Body of pancreas (tissue), 4 donors: ENCODE results near the gene ENAH. TPM values are rescaled to one million over a fixed set of nuclear protein-coding genes. Genes with fewer than 3 reads are reported as not detected.

ENCODE experiments used
- ATAC-seq: fragments of 150-250 bp; one replicate; pipeline ENCODE4 v1.9.1; 2016
- DNase-seq, 4 donors: peaks; one replicate each; pipeline ENCODE4 v3.0.0-alpha.2; 2019
- H3K27ac ChIP-seq, 4 donors: fragments of 200-600 bp; sonication (generic); 1 replicate in 3 of 4; 2 replicates in 1 of 4; pipeline versions ENCODE4 v1.5.1 to v1.6.1; 2016 to 2019; ENCODE audit warnings: mild to moderate bottlenecking in 1 of 4, mixed read lengths in 1 of 4, moderate library complexity in 1 of 4
- H3K27me3 ChIP-seq, 2 donors: fragments of 200-600 bp; sonication (generic); one replicate each; pipeline ENCODE4 v1.6.0; 2016; ENCODE audit warnings: mild to moderate bottlenecking in 1 of 2
- H3K36me3 ChIP-seq, 2 donors: fragments of 200-600 bp; sonication (generic); replicated peaks in 1 of 2; 2 replicates each; pipeline ENCODE4 v1.5.1; 2016; ENCODE audit warnings: low read depth in 2 of 2; ENCODE audit not compliant: insufficient read depth in 1 of 2
- H3K4me1 ChIP-seq: fragments of 200-600 bp; sonication (generic); one replicate; pipeline ENCODE4 v1.6.0; 2016
- H3K4me3 ChIP-seq, 2 donors: fragments of 200-600 bp; sonication (generic); 1 replicate in 1 of 2; 2 replicates in 1 of 2; pipeline ENCODE4 v1.5.1; 2016 to 2019
- H3K9me3 ChIP-seq, 3 donors: fragments of 200-600 bp; sonication (generic); 1 replicate in 2 of 3; 2 replicates in 1 of 3; pipeline ENCODE4 v1.5.1; 2016
- POLR2A ChIP-seq, 3 donors: fragments of 450-650 bp; IDR thresholded peaks; one replicate each; pipeline ENCODE4 v1.6.1; 2016; ENCODE audit warnings: antibody characterized with exemption in 3 of 3, mild to moderate bottlenecking in 2 of 3
- WGBS, 2 donors: methylation state at CpG; one replicate each; pipeline ENCODE4 v1.1.5; 2017; 5-methylcytosine and 5-hydroxymethylcytosine counted together
- intact Hi-C: fragments of 100-400 bp; cut with DNase I; formaldehyde crosslinking; loops from one replicate; pipeline ENCODE4 v1.15.1; 2023
- total RNA-seq, 2 donors: library from RNA; depleted of rRNA; stranded (reverse); fragments of >200 nt; gene quantifications; one replicate each; pipeline ENCODE4 v1.1.0, GENCODE V29; 2016
- TF ChIP-seq, protein P1 (sequence below), 7 experiments: fragments of 450-650 bp in 4 of 7; fragments of 200-600 bp in 3 of 7; sonication (generic) in 3 of 7; IDR thresholded peaks; one replicate each; pipeline ENCODE4 v1.5.1; 2016 to 2019; ENCODE audit warnings: antibody characterized with exemption in 7 of 7

ENAH gene
- total RNA-seq, 2 donors from 2014 or later, result 21.1 to 28.8 TPM

GRCh38 chr1:225524570-225524969, 128.4 kb downstream of the ENAH start:
- H3K27me3 ChIP-seq, result no peaks in the 10 kb centered on the region
- no peak overlapping the region for H3K27ac ChIP-seq
- DNase-seq, result no peak
- no peak for TF ChIP-seq POLR2A (IDR thresholded peaks at IDR 0.05)
- TF ChIP-seq, protein P1, sequence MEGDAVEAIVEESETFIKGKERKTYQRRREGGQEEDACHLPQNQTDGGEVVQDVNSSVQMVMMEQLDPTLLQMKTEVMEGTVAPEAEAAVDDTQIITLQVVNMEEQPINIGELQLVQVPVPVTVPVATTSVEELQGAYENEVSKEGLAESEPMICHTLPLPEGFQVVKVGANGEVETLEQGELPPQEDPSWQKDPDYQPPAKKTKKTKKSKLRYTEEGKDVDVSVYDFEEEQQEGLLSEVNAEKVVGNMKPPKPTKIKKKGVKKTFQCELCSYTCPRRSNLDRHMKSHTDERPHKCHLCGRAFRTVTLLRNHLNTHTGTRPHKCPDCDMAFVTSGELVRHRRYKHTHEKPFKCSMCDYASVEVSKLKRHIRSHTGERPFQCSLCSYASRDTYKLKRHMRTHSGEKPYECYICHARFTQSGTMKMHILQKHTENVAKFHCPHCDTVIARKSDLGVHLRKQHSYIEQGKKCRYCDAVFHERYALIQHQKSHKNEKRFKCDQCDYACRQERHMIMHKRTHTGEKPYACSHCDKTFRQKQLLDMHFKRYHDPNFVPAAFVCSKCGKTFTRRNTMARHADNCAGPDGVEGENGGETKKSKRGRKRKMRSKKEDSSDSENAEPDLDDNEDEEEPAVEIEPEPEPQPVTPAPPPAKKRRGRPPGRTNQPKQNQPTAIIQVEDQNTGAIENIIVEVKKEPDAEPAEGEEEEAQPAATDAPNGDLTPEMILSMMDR (IDR thresholded peaks at IDR 0.05), result no peak
- no peaks in the 10 kb centered on the region for H3K9me3 ChIP-seq
- no peak for ATAC-seq
- no peak overlapping the region for H3K4me3 ChIP-seq
- 80 to 84% methylated on average over 6 of the region's 6 CpGs for WGBS, 2 donors
- H3K4me1 ChIP-seq, result peaks cover 15% of the 10 kb centered on the region
- intact Hi-C loops, result no loop called here
- no peaks in the 10 kb centered on the region for H3K36me3 ChIP-seq

- Histone ChIP-seq H3K27ac (no peak overlapping the region), H3K27me3 (no peaks in the 10 kb centered on the region), H3K4me1 (peaks cover 15% of the 10 kb centered on the region), H3K9me3 (no peaks in the 10 kb centered on the region), H3K36me3 (peaks cover 0 to 2% of the 10 kb centered on the region in 2 donors), H3K4me3 (no peak overlapping the region)
- WGBS, 2 donors, result 63 to 65% methylated on average over 4 of the region's 4 CpGs
- intact Hi-C loops, result no loop called here
- ATAC-seq (no peak), DNase-seq (no peak)
- no peak for TF ChIP-seq POLR2A (IDR thresholded peaks at IDR 0.05)
- TF ChIP-seq, protein P1 (IDR thresholded peaks at IDR 0.05), result no peak
Observed at GRCh38 chr1:225523263-225523950, 129.5 kb downstream of the ENAH start.

DNA sequence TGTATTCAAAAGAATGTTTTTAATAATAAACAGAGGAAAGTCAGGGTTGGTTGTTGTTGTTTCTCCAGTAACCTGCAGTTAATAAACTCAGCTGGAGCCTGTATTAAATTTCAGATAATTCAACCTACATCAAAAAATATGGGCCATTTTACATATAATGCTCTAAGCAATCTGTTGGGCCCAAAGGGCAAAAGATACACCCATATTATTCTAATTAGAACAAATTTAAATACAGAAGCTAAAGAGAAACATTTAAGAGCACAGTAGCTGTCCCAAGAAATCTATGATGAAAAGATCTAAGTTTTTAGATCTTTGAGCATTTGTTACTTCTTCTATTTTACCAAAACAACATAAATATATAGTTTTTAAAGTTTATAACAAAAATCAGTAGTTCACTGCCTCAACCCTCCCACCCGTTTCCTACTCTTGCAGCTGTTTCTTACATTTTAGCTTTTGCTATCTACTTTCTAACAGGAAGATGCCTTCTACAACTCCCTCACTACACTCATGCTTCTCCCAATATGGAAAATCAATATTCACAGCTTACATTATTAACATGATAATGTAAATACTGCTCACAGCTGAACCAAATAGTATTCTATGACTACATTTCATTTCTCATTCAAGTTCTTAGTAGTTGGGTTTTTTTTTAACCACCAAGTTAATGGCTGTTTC, 130.2 kb downstream of the ENAH start:
- no peak overlapping the region for H3K4me3 ChIP-seq
- peaks cover 15% of the 10 kb centered on the region for H3K4me1 ChIP-seq
- intact Hi-C loops, result no loop called here
- H3K27ac ChIP-seq, result no peak overlapping the region
- 81 to 90% methylated on average over 1 of the region's 1 CpG for WGBS, 2 donors
- peaks cover 0 to 2% of the 10 kb centered on the region in 2 donors for H3K36me3 ChIP-seq
- no peak for ATAC-seq
- H3K9me3 ChIP-seq, result no peaks in the 10 kb centered on the region
- no peaks in the 10 kb centered on the region for H3K27me3 ChIP-seq
- TF ChIP-seq, protein P1 (IDR thresholded peaks at IDR 0.05), result no peak
- no peak for TF ChIP-seq POLR2A (IDR thresholded peaks at IDR 0.05)
- DNase-seq, result no peak

- DNase-seq (no peak), ATAC-seq (no peak)
- no peak for TF ChIP-seq POLR2A (IDR thresholded peaks at IDR 0.05)
- TF ChIP-seq, protein P1 (IDR thresholded peaks at IDR 0.05), result no peak
- H3K9me3 ChIP-seq, result no peaks in the 10 kb centered on the region
- no peaks in the 10 kb centered on the region for H3K27me3 ChIP-seq
- 90% methylated on average over 7 of the region's 7 CpGs for WGBS, 2 donors
- intact Hi-C loops, result no loop called here
- no peak overlapping the region for H3K27ac ChIP-seq
- no peak overlapping the region for H3K4me3 ChIP-seq
- H3K4me1 ChIP-seq, result peaks cover 9% of the 10 kb centered on the region
- H3K36me3 ChIP-seq, result peaks cover 0 to 2% of the 10 kb centered on the region in 2 donors
Observed at GRCh38 chr1:225520587-225521227, 132.2 kb downstream of the ENAH start.
